ENCODE data around the gene HENMT1. TPM values are rescaled to one million over a fixed set of nuclear protein-coding genes. Genes with fewer than 3 reads are reported as not detected.
"Not testable (repeated sequence)": the region's sequence is repeated elsewhere in the genome, so short reads cannot be mapped to it uniquely, and the experiment has no call there.

Gene HENMT1
- total and polyA plus RNA-seq, 12 donors: 0.36 to 3.0 (median 1.1) TPM

- DNase-seq: no peak
- H3K4me1 ChIP-seq: no peaks in the 10 kb centered on the region
- no peak for TF ChIP-seq CTCF (IDR thresholded peaks at IDR 0.05)
- 80 to 88% methylated on average over 7 of the region's 7 CpGs for WGBS, 2 donors
- no peaks in the 10 kb centered on the region for H3K9me3 ChIP-seq
- H3K27ac ChIP-seq: no peak overlapping the region
- H3K4me3 ChIP-seq: no peak overlapping the region
- intact Hi-C loops (cut with DNase I): no loop called here
- ATAC-seq: no peak
- H3K36me3 ChIP-seq: no peaks in the 10 kb centered on the region
- H3K27me3 ChIP-seq: peaks cover 0 to 5% (median 0%) of the 10 kb centered on the region in 7 donors
Observed at GRCh38 chr1:108669679-108670078, 8.8 kb upstream of the HENMT1 start.

GRCh38 chr1:108668777-108669176, 7.9 kb upstream of the HENMT1 start:
- Histone ChIP-seq H3K9me3 (no peaks in the 10 kb centered on the region), H3K27ac (no peak overlapping the region), H3K27me3 (peaks cover 0 to 5% (median 0%) of the 10 kb centered on the region in 7 donors), H3K36me3 (no peaks in the 10 kb centered on the region), H3K4me1 (no peaks in the 10 kb centered on the region), H3K4me3 (no peak overlapping the region)
- no peak for TF ChIP-seq CTCF (IDR thresholded peaks at IDR 0.05)
- DNase-seq (no peak), ATAC-seq (no peak)
- intact Hi-C loops (cut with DNase I): no loop called here

- H3K27ac ChIP-seq; H3K36me3 ChIP-seq; H3K4me3 ChIP-seq; DNase-seq; H3K27me3 ChIP-seq; ATAC-seq; H3K9me3 ChIP-seq; intact Hi-C loops (cut with DNase I); H3K4me1 ChIP-seq: not testable (repeated sequence)
- 96 to 97% methylated on average over 23 to 28 of the region's 28 CpGs for WGBS, 2 donors
Observed at GRCh38 chr1:108667422-108667821, 6.5 kb upstream of the HENMT1 start.

GRCh38 chr1:108665771-108666170, 4.9 kb upstream of the HENMT1 start:
- H3K4me3 ChIP-seq: no peak overlapping the region
- H3K27me3 ChIP-seq: peaks cover 0 to 5% (median 0%) of the 10 kb centered on the region in 7 donors
- no peaks in the 10 kb centered on the region for H3K36me3 ChIP-seq
- H3K27ac ChIP-seq: no peak overlapping the region
- ATAC-seq (no peak), DNase-seq (no peak)
- no peaks in the 10 kb centered on the region for H3K9me3 ChIP-seq
- TF ChIP-seq CTCF (IDR thresholded peaks at IDR 0.05): no peak
- H3K4me1 ChIP-seq: peaks cover 0 to 12% (median 6%) of the 10 kb centered on the region in 9 donors
- intact Hi-C loops (cut with DNase I): no loop called here
- 63 to 76% methylated on average over 1 of the region's 1 CpG for WGBS, 2 donors

- no peak for TF ChIP-seq CTCF (IDR thresholded peaks at IDR 0.05)
- no peak for DNase-seq
- Histone ChIP-seq H3K36me3 (no peaks in the 10 kb centered on the region), H3K9me3 (no peaks in the 10 kb centered on the region), H3K27ac (no peak overlapping the region), H3K4me1 (peaks cover 0 to 14% (median 6%) of the 10 kb centered on the region in 9 donors), H3K4me3 (no peak overlapping the region), H3K27me3 (peaks cover 0 to under 1% (median 0%) of the 10 kb centered on the region in 7 donors)
- intact Hi-C loops (cut with DNase I): no loop called here
- no peak for ATAC-seq
- 74 to 76% methylated on average over 2 of the region's 2 CpGs for WGBS, 2 donors
Observed at GRCh38 chr1:108665067-108665466, 4.2 kb upstream of the HENMT1 start.

All from heart right ventricle (tissue), 16 donors.